HS-27A (cell line): ENCODE measurements around the gene C1R.

Experiments used
- DNase-seq: peaks from one replicate; pipeline ENCODE4 v3.0.0-alpha.2; 2012; ENCODE audit warnings: low read depth, missing footprints

C1R gene

DNA sequence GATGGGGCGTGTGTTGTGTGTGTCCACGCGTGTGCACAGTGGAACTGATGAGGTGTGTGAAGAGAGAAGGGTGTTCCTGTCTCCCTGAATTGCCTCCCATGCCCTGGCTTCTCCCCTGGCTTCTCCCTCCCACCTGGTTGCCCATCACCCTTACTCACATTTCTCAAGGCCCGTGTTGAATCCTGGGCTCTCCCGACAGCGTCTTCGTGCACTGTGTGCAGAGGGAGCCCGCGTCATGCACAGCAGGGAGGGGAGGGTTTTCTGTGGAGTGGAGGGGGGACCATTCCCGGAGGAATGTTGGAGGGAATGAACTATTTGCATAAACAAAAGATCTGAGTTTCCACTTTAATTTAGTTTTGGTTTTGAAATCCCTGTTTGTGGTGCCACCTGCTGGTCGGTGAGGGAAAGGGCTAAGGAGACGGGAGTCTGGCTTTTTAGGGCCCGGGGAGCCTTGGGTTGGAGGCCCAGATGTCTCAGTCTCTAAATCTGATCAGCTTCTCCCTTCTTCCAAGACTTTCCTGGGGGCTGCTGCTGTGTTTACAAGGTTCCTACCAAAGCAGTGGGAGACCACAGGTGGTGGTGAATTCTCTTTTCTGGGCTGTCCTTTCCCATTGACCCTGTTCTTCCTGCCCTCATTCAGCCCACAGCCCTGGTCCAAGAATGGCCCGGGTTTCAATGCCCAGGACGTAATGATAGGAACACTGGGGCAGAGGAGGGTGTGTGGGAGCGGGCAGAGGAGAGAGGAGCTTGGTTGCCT, at the start of gene C1R:
C1R (minus strand) TSS at position 217 of the 757 bp plus-strand sequence; CDS start at position 160, 57 bp downstream.
- DNase-seq: peak; percentile 51

DNA sequence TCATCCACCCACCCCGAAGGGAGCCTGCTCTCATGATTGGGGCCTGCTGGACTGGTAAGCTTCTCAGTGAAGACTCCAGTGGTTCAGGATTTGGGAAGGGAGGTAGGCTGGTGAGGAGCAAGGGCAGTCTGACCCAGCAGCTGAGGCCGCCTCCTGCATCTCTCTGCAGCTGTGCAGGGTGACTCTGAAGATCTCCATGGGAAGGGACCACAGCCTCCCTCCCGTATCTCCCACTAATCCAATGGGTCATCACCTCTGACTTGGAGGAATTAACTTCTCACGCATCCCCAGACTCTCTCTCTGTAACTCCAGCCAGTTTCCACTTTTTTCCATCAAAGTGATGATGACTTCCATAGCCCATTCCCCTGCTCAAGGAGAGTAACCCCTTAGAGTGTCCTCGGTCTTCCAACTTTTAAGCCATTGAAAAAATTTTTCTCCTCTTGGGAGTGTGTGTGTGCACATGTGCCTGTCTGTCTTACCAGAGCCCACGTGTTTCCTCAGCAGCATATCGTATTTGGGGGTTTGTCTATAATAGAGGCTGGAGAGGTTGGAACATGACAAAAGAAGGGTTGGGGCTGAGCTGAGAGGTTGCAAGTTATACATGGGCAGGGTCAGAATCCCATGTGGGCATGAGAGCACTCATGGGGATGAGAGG, 49.2 kb upstream of the C1R start:
- no peak for DNase-seq

DNA sequence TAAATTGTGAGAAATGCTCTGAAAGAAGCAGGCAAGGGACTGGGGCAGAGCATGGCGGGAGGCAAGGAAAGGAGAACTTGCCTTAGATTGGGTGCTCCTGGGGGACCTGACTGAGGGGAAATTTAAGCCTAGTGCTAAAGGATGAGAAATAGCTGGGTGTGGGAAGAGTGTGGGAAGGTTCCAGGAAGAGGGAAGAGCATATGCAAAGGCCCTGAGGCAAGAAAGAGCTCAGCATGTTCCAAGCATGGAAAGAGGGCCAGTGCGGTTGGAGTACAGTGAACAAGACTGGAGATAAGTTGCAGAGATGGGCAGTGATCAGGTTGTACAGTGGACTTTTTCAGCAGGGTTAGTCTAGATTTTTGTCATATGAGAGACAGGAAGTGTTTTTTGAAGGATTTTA, 47.0 kb upstream of the C1R start:
- DNase-seq: no peak

DNA sequence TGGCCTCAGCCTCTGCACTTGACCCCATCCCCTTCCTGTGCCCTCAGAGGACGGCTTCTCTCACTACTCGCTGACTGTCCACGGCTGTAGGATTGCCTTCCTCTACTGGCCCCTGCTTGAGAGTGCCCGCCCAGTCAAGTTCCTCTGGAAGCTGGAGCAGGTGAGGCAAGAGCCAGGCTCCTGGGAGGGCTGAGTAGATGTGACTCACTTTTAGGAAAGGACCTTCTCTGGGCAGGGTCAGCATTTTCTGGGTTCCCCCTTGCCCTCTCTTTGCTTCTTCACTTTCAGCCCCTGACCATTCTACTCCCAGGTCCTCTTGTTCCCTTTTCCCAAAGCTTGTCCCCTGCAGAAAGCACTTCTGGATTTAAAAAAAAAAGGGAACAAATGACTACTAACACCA, 45.7 kb upstream of the C1R start:
- no peak for DNase-seq

DNA sequence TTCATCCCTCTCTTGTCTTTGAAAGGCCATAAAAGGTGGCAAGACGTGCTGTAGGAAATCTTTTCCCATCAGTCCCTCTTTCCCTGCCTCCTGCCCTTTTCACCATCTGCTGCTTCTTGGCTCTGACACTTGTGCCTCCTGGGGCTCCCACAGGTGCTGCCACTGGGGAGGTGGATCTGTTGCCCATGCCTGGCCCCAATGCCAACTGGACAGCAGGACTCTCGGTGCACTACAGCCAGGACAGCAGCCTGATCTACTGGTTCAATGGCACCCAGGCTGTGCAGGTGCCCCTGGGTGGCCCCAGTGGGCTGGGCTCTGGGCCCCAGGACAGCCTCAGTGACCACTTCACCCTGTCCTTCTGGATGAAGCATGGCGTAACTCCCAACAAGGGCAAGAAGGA, 44.4 kb upstream of the C1R start:
- DNase-seq: no peak

DNA sequence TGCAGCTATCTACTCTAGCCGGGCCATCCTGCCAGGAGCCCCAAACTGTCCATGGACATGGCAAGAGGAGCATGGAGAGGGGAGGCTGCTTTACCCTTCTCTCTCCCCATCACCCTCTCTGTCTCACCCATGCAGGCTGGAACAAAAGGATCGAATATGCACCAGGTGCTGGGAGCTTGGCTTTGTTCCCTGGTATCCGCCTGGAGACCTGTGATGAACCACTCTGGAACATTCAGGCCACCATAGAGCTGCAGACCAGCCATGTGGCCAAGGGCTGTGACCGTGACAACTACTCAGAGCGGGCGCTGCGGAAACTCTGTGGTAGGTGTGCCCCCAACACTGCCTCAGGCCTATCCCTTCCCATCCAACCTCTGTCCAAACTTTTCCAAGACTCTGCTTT, 43.8 kb upstream of the C1R start:
- no peak for DNase-seq

DNA sequence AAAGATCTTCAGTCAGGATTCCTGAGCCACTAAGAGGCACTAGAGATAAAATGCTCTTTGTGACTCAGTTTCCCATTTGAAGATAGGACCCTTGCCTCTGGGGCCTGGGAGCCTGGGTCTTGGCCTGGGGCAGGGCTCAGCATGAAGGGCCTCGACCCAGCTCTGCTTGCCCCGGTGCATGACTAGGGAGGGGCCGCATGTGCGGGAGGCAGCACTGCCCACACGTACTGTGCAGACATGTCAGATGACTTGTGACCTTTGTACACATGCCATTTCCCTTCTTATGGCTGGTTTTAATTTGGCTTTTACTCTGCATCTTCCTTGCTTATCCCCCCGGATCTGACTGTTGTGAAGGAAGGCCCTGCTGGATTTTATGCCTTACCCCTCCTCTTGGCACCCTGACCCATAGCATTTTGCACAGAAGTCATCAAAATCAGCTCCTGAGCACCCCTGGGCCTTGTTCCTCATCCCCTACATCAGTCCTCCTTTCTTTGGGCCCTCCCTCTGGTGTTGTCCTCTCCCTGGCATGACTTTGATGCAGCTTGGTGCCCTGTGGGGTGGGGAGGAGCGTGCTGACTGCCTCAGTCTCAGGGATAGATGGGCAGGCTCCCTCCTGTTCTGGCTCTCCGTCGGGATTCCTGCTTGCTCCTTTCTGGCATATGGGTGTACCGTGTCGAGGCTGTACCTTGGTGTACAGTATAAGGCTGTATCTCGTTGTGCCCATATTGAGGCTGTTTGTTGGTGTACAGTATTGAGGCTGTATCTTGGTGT, 42.3 kb upstream of the C1R start:
- no peak for DNase-seq

DNA sequence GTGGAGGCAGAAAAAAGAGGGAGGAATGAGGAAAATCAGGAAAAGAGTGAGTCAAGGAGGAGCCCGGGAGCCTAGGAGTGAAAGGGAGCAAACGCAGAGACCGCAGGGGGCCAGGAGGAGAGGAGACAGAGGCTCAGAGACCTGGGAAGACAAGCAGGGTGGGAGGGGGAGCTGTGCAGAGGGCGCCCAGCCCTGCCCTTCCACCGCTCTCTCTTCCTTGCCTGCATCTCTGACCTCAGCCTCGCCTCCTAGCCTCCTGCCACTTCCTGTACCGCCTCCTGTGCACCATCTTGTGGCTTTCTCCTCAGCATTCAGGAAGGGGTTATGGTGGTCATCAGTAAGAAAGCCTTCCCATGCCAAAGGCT, 39.2 kb upstream of the C1R start:
- no peak for DNase-seq

DNA sequence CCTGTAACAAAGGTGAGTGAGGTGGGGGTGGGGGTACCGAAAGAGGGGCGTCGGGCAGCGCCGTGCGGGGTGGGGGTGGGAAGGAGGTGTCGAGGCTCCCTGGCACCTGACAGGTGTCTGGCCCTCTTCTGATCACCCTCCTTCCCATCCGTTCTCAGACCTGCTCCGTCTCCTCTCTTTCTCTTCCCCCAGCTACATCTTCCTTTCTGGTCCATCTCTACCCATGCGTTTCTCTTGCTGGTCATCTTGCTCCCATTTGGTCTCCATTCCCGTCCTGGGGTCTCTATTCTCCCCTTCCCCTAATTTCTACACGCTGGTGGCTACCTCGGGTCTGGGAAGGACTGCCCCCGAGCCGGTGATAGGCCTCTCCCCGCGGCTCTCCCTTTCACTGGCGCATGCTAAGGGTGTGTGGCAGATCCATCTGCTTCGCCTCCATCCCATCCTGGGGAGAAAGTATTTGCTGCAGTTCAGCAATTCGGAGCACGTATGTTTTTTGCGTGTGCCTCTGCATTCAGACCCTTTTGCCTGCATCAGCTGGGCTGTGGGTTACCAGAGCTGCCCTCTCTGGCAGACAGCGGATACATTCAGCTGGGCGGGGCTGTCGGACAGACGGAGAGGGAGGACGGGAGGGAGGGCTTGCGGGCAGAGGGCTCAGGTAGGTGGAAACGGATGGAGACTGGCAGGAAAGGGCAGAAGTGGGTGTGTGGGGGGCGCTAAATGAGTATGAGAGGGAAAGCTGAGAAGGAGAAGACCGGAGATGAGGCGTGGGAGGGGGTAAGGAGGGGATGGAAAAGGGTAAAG, 38.7 kb upstream of the C1R start:
- no peak for DNase-seq

DNA sequence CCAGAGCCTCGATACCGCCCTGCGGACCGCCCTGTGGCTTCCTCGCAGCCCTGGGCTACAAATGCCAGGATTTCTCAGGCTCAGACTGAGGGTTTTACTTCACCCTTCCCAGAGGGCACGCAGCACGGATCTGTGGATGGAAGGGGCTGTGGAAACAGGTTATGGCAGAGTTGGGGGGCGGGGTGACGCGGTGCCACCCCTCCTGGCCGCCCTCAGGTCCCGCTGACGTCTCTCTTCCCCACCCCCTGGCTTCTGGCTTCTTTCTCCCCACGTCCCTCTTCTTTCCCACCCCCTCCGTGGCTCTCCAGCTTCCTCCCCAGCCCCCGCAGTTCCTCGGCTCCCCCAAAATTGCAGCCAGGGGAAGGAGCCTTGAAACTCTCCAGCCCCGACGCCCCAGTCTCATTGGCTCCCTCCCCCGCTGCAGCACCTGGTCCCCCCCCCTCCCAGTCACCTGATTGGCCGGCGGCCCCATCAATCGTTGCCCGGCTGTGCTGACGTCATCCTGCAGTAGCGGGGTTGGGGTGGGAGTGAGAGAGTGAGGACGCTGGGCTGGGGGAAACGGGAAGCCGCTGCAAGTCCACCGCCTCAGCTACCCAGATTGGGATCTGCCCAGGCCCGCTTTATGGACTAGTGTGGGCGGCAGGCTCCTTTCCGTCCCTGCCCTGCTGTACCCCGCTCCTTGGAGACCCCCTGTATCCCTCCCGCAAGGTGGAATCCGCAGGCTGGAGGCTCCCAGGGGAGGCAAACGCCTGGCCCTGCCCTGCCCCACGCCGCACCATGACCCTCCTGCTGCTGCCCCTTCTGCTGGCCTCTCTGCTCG, 37.8 kb upstream of the C1R start, which contains the start of gene CLSTN3:
CLSTN3 (plus strand) TSS at position 500 of the 820 bp plus-strand sequence; CDS start at position 778, 278 bp downstream.
- no peak for DNase-seq

DNA sequence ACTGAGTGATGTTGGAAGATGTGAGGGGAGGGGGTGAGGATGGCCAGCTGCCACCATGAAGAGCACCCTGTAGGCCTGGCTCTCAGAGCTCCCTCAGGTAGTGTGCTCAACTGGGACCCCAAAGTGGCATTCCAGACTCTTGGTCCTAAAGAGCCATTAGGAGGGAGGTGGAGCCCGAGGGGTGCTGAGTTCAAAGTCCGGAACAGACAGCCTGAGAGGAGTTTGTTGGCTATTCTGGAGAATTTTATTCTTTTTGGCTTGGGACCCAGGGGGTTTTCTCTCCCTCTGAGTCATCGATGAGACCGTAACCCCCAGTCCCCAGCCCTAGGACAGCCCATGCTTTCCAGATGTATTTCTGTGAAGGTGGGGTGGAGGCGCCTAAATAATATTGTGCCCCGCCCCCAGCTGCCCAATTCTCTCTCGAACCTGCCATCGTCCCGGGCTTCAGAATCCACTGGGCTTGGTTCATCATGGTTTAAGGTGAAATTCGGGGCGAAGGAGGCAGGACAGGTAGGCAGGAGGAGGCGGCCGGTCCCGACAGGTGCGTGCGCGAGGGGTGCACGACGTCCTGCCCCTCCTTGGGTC, 37.1 kb upstream of the C1R start:
- DNase-seq: no peak

DNA sequence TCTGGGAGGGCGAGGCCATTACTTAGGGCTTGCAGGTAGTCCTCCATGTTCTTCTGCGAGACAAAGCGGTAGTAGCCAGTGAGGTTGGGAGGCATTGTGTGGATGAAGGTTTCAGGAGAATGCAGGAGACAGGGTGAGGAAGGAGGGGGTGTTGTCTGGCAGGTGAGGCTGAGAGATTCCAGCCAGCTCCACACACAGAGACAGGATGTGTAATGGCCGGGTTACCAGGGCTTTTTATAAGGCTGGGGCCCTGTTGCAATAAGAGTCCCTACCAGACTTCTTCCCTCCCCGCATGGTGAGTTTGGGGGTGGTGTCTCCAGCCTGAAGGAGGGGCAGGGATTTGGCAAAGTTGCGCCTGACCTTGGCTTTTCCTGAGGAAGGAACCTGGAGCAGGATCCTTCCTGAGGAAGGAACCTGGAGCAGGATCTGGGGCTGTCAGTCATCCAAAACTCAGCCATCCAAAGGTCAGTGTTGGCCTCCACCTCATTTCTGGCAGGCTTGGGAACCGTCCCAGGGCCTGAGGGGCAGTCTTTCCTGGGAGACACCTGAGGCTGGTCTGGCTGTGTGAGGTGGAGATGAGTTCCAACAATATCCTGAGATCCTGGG, 36.5 kb upstream of the C1R start, which contains the start of gene RBP5:
RBP5 (minus strand) TSS at position 209 of the 606 bp plus-strand sequence; CDS start at position 95, 114 bp downstream.
- no peak for DNase-seq

DNA sequence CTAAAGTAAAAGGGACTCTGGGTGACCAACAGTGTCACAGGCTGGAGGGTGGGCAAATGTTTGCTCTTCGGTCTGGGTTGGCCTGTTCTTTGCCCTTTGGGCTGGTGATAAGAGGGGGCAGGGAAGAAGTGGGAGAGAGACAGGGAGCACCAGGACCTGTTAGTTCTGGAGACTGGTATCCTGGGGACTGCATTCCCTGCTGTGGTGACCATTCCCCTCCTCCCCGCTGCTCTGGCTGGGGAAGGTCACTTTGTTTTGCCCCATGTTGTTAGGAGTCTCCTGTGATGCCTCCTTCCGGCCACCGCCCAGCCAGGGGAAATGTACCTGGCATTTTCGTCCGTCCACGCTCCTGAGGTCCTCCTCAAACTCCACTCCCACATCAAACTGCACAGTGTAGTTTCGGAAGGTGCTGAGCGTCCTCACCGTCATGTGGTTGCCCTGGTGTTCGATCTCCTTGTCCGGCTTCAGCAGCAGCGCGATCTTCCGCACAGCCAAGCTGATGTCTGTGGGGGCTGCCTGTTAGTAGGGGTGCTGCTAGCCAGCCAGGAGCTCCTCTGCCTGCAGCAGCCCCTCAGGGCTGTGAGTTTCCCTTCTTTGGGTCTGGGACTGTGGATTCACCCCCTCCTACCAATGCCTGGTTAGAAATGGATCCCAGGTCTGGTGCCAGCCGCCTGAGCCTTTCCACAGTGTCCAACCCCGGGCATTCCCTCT, 35.8 kb upstream of the C1R start:
- no peak for DNase-seq

DNA sequence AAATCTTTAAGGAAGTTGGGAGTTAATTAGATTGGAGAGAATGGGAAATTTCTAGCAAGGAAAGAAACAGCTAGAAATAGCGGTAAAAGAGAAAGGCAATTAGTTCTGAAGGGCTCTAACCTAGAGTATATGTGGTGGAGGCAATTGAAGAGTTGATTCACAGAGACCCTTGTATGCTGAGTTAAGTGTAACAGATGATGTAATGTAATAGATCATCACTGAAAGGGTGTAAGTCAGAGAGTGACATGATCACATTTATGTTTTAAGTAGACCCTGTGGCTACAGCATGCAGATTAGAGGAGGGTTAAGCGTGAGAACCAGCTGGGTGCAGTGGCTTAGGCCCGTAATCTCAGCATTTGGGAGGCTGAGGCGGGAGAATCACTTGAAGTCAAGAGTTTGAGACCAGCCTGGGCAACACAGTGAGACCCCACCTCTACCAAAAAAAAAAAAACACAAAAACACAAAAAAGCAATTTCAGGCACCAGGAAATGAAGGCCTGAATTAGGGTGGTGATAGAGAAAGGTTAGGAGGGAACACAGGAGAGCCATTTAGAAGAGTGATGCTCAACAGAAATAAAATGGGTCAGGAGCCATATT, 33.5 kb upstream of the C1R start:
- DNase-seq: no peak

DNA sequence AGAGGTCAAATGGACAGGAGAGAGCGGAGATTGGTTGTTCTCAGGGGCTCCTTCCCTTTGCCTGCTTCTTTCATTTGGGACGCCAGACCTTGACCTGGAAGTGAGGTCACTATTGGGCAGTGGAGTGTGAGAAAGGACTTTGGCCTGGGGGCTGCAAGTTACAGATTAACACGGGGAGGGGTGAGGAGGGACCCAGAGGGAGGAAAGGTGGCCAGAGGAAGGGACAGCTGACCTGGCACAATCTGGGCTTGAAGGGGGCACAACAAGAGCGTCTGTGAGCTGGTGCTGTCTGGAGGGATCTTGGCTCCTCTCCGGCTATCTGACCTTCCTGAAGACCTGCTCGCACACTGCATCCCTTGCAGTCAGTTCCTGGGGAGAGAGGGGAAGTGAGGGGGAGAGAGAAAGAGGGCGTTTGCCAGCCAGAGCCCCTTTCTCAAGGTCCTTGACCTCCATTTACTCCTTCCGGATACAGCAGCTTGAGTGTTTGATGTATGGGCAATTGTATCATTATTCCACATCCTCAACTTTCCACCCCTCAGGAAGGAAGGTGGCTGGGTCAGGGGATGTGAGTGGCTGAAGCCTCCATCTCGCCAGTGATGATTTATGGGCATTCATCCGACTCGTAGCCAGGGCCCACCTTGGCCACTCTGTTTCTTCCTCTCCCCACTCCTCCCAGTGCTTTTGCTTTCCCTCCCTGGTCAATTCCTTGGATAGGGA, 31.7 kb upstream of the C1R start:
- no peak for DNase-seq

DNA sequence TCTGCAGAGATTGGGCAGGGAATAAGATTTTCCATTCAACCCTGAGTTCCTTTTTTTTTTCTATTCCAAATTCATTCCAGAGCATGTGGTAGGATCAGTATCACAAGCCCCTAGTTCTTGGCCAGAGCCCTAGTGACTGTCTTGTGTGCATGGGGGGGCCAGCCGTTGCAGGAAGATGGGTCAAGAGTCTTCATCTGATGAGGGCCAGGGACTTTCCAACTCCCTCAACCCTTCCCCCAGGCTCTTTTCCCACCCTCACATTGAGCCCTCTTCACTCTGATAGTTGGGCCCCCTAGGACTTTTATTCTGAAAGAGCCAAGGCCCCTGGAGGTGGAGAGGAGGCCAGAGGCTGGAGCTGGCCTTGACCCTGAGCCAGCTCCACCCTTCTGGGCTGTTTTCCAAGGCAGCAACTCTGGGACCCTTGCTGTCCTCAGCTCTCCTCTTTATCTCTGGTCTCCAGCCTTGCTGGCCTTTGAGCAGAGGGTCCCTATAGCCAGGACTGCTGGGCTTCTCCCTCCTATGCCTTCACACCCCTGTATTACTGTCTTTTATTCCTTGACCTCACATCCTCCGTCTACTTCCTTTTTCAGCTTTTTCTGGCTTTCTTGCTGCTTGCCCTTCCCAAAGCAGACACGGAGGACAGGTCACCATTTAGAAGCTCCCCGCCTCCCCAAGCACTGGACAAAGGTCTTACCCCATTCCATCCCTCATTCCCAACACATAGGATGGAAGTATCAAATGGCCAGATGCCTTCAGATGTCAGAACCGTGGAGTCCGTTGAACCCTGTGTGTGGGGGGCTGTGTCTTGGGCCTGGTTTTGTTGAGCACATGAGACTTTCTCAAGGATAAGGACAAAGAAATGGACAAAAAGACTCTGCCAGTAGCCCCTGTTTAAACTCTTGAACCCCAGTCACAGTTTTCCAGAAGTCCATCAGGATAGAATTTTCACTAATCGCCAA, 30.8 kb upstream of the C1R start:
- no peak for DNase-seq

DNA sequence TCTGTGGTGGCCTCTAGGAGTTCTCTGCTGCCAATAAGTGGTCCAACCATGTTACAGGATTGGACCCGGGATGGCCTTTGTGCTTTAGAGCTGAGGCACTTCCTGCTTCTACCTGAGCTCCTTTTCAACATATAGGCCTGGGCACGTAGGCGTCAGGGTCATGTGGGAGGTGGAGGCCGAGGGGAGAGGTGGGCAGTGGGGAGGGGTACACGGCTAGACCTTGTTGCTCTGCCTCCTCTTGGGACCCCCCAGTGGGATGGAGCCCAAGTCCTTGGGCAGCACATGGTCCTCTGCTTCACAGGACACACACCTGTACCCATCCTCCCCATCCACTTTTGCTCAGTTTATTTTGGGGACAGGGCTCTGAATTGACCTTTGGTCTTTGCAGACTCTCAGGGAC, 29.1 kb upstream of the C1R start:
- no peak for DNase-seq
